AG08395 (cell line): Measurements from ENCODE around the gene APPL1.

Source experiments
- DNase-seq: peaks from one replicate; pipeline ENCODE4 v3.0.0; 2012; ENCODE audit warnings: mixed read lengths, low spot score

Gene APPL1

GRCh38 chr3:57227204-57227929 is at the start of gene APPL1:
TSS of gene APPL1 (plus strand) at chr3:57227729. CDS start at chr3:57227884, 155 bp downstream.
- peak; percentile 99 for DNase-seq

GRCh38 chr3:57179580-57180410 is 47.7 kb upstream of the APPL1 start:
- no peak for DNase-seq

GRCh38 chr3:57184526-57184925 is 43.0 kb upstream of the APPL1 start:
- peak; percentile 36 for DNase-seq

- DNase-seq = no peak
These were observed 35.5 kb upstream of the APPL1 start for GRCh38 chr3:57192028-57192427.

GRCh38 chr3:57194641-57195040 is 32.9 kb upstream of the APPL1 start:
- no peak for DNase-seq

GRCh38 chr3:57199895-57200297 is 27.6 kb upstream of the APPL1 start, which contains the start of gene HESX1:
TSS of gene HESX1 (minus strand) at chr3:57199978. CDS start at chr3:57199918, 60 bp downstream.
- DNase-seq = no peak

GRCh38 chr3:57206423-57206822 is 21.1 kb upstream of the APPL1 start:
- no peak for DNase-seq

- peak; percentile 36 for DNase-seq
These were observed 5.6 kb upstream of the APPL1 start for GRCh38 chr3:57221883-57222282.

- no peak for DNase-seq
These were observed 2.7 kb upstream of the APPL1 start for GRCh38 chr3:57224856-57225255.

- no peak for DNase-seq
These were observed 1.4 kb upstream of the APPL1 start for GRCh38 chr3:57226176-57226575.

- DNase-seq = peak; percentile 35
These were observed 612 bp downstream of the APPL1 start for GRCh38 chr3:57227930-57228751.

GRCh38 chr3:57230006-57230405 is 2.5 kb downstream of the APPL1 start:
- no peak for DNase-seq

- no peak for DNase-seq
These were observed 6.3 kb downstream of the APPL1 start for GRCh38 chr3:57233799-57234198.

GRCh38 chr3:57234613-57235575 is 7.4 kb downstream of the APPL1 start:
- DNase-seq = no peak

GRCh38 chr3:57244946-57245345 is 17.4 kb downstream of the APPL1 start:
- DNase-seq = no peak

GRCh38 chr3:57252404-57252803 is 24.9 kb downstream of the APPL1 start:
- no peak for DNase-seq

GRCh38 chr3:57256844-57257243 is 29.3 kb downstream of the APPL1 start:
- no peak for DNase-seq

GRCh38 chr3:57257678-57258077 is 30.1 kb downstream of the APPL1 start:
- DNase-seq = no peak

- no peak for DNase-seq
These were observed 33.6 kb downstream of the APPL1 start for GRCh38 chr3:57261119-57261518.

- no peak for DNase-seq
These were observed 34.4 kb downstream of the APPL1 start for GRCh38 chr3:57261929-57262328.

GRCh38 chr3:57268416-57268815 is 40.9 kb downstream of the APPL1 start:
- no peak for DNase-seq
